ENCODE data around the gene IPCEF1. TPM values are rescaled to one million over a fixed set of nuclear protein-coding genes. Genes with fewer than 3 reads are reported as not detected.

Gene IPCEF1
- polyA plus RNA-seq, 2 of the 4 experiments (the other 2 are of a cell fraction) = 0.01 TPM; not detected in 1

- ATAC-seq = no peak
- Histone ChIP-seq H3K27ac (no peak overlapping the region), H3K4me1 (no peaks in the 10 kb centered on the region), H3K9me3 (no peaks in the 10 kb centered on the region), H3K4me3 (no peak overlapping the region), H3K4me2 (no peak overlapping the region)
- DNase-seq (ENCODE audit: low read depth in 1 of 2, low spot score in 1 of 2) = no peak
- no peak for TF ChIP-seq CBX8 (IDR thresholded peaks at IDR 0.05)
- TF ChIP-seq POLR2AphosphoS2 (conservative IDR thresholded peaks at IDR 0.05; ENCODE audit: low read length) = no peak
- TF ChIP-seq RAD21 (conservative IDR thresholded peaks at IDR 0.05 in 1 of 2, IDR thresholded peaks at IDR 0.05 in 1 of 2) = no peak
- no peak for TF ChIP-seq EP300 (IDR thresholded peaks at IDR 0.05)
- no peak for TF ChIP-seq ESRRA (IDR thresholded peaks at IDR 0.05; ENCODE audit: borderline replicate concordance, low read length)
- no peak for TF ChIP-seq ELK1 (IDR thresholded peaks at IDR 0.05; ENCODE audit: low read depth, low read length)
- no peak for TF ChIP-seq HOXA7 (CRISPR knock-in tag; IDR thresholded peaks at IDR 0.05)
- no peak for TF ChIP-seq MAFK (IDR thresholded peaks at IDR 0.05; ENCODE audit: partially characterized antibody)
- TF ChIP-seq RNF2 (IDR thresholded peaks at IDR 0.05; ENCODE audit: borderline replicate concordance, low read depth) = no peak
- no peak for TF ChIP-seq USF2 (IDR thresholded peaks at IDR 0.05)
- TF ChIP-seq GATA3 (IDR thresholded peaks at IDR 0.05; ENCODE audit: borderline replicate concordance) = no peak
- no peak for FAIRE-seq
- ChIA-PET POLR2A (no interaction called here), CTCF (interaction anchor here (2.0 to 5.6 kb wide), 2 partner anchors 116 to 209 kb away, joined by 5 to 31 read pairs; no protein-coding TSS in a partner anchor)
- WGBS (ENCODE audit: missing lambda C conversion rate) = 16% methylated on average over 3 of the region's 3 CpGs
These were observed 194.9 kb downstream of the IPCEF1 start for GRCh38 chr6:154161689-154162088.

- no peak for FAIRE-seq
These were observed 197.5 kb downstream of the IPCEF1 start for GRCh38 chr6:154159126-154159525.

More at GRCh38 chr6:154159126-154159525, 197.5 kb downstream of the IPCEF1 start:
- no peaks in the 10 kb centered on the region for H3K4me1 ChIP-seq
- H3K27ac ChIP-seq = no peak overlapping the region
- DNase-seq (ENCODE audit: low read depth in 1 of 2, low spot score in 1 of 2) (no peak), ATAC-seq (no peak)
- no peak overlapping the region for H3K4me3 ChIP-seq
- WGBS (ENCODE audit: missing lambda C conversion rate) = 45% methylated on average over 2 of the region's 2 CpGs
- no peaks in the 10 kb centered on the region for H3K9me3 ChIP-seq
- TF ChIP-seq BHLHE40 (IDR thresholded peaks at IDR 0.05; ENCODE audit: low read depth, low read length) (no peak), HEYL (CRISPR knock-in tag; IDR thresholded peaks at IDR 0.05) (no peak), MAFK (IDR thresholded peaks at IDR 0.05; ENCODE audit: partially characterized antibody) (no peak), ZNF302 (CRISPR knock-in tag; IDR thresholded peaks at IDR 0.05) (no peak), USF2 (IDR thresholded peaks at IDR 0.05) (no peak), BCL3 (IDR thresholded peaks at IDR 0.05) (no peak), CHD2 (IDR thresholded peaks at IDR 0.05; ENCODE audit: low read length, partially characterized antibody) (no peak), ATOH8 (CRISPR knock-in tag; IDR thresholded peaks at IDR 0.05; ENCODE audit: low read depth) (no peak), HES2 (IDR thresholded peaks at IDR 0.05) (no peak), RCOR1 (IDR thresholded peaks at IDR 0.05; ENCODE audit: low read depth, low read length) (no peak), ZC3H11A (IDR thresholded peaks at IDR 0.05) (no peak), JUNB (IDR thresholded peaks at IDR 0.05) (no peak), EHMT2 (IDR thresholded peaks at IDR 0.05; ENCODE audit: low read depth) (no peak), EHF (CRISPR knock-in tag; IDR thresholded peaks at IDR 0.05) (no peak), FOXS1 (CRISPR knock-in tag; IDR thresholded peaks at IDR 0.05) (no peak), GATA3 (IDR thresholded peaks at IDR 0.05; ENCODE audit: borderline replicate concordance) (no peak), E2F6 (IDR thresholded peaks at IDR 0.05; ENCODE audit: borderline replicate concordance, low read depth) (no peak)
- H3K4me2 ChIP-seq = no peak overlapping the region
- CTCF ChIA-PET = interaction anchor here (1.0 to 5.6 kb wide), 2 partner anchors 118 to 211 kb away, joined by 3 to 31 read pairs; no protein-coding TSS in a partner anchor
- POLR2A ChIA-PET = no interaction called here
